Measurements from ENCODE around the gene OTUB2.

- TF ChIP-seq POLR2A (IDR thresholded peaks at IDR 0.05) (no peak), CTCF (IDR thresholded peaks at IDR 0.05) (no peak)
Measured at GRCh38 chr14:94016446-94016976, 9.6 kb upstream of the OTUB2 start.

Data from right lobe of liver (tissue), 4 donors.